H9 (cell line): ENCODE measurements around the gene OMA1. TPM values are rescaled to one million over a fixed set of nuclear protein-coding genes. Genes with fewer than 3 reads are reported as not detected.

Experiments
- DNase-seq: peaks from one replicate; pipeline ENCODE4 v3.0.0-alpha.2; 2017
- H2AFZ ChIP-seq: one replicate; pipeline ENCODE4 v1.6.1; 2013; ENCODE audit warnings: mild to moderate bottlenecking, low read length, control low read depth, moderate library complexity
- H2AK5ac ChIP-seq: 2 replicates; pipeline ENCODE4 v1.6.1; 2013; ENCODE audit warnings: low read length, control low read depth, mixed read lengths; ENCODE audit not compliant: insufficient read length
- H2BK120ac ChIP-seq: one replicate; pipeline ENCODE4 v1.6.1; 2013; ENCODE audit warnings: low read depth, mild to moderate bottlenecking, low read length, control low read depth, inconsistent platforms; ENCODE audit not compliant: poor library complexity, severe bottlenecking
- H2BK12ac ChIP-seq: 2 replicates; pipeline ENCODE4 v1.6.1; 2013; ENCODE audit warnings: low read length, control low read depth, mixed read lengths, low read depth; ENCODE audit not compliant: insufficient read length
- H2BK15ac ChIP-seq: 2 replicates; pipeline ENCODE4 v1.6.1; 2013; ENCODE audit warnings: low read depth, low read length, control low read depth
- H2BK20ac ChIP-seq: one replicate; pipeline ENCODE4 v1.6.1; 2013; ENCODE audit warnings: low read depth, mild to moderate bottlenecking, low read length, control low read depth, inconsistent platforms; ENCODE audit not compliant: poor library complexity, severe bottlenecking
- H2BK5ac ChIP-seq: 2 replicates; pipeline ENCODE4 v1.6.1; 2013; ENCODE audit warnings: low read length, control low read depth, mixed read lengths; ENCODE audit not compliant: insufficient read length
- H3K14ac ChIP-seq: 2 replicates; pipeline ENCODE4 v1.6.1; 2013; ENCODE audit warnings: low read length, control low read depth; ENCODE audit not compliant: insufficient read depth
- H3K18ac ChIP-seq: 2 replicates; pipeline ENCODE4 v1.6.1; 2013; ENCODE audit warnings: low read depth, mild to moderate bottlenecking, mixed read lengths, low read length, control low read depth; ENCODE audit not compliant: insufficient read length
- H3K23ac ChIP-seq: 2 replicates; pipeline ENCODE4 v1.6.1; 2013; ENCODE audit warnings: low read length, control low read depth, mixed read lengths, low read depth; ENCODE audit not compliant: insufficient read length
- H3K23me2 ChIP-seq: 2 replicates; pipeline ENCODE4 v1.6.1; 2013; ENCODE audit warnings: low read depth, mild to moderate bottlenecking, mixed read lengths, low read length, control low read depth; ENCODE audit not compliant: insufficient read length, poor library complexity, severe bottlenecking
- H3K27ac ChIP-seq: 2 replicates; pipeline ENCODE4 v1.5.1; 2013; ENCODE audit warnings: low read length, control low read depth, mixed read lengths, low read depth; ENCODE audit not compliant: insufficient read length
- H3K27me3 ChIP-seq: 2 replicates; pipeline ENCODE4 v1.6.1; 2013; ENCODE audit warnings: low read length, control low read depth, inconsistent platforms; ENCODE audit not compliant: insufficient read depth
- H3K4ac ChIP-seq: 2 replicates; pipeline ENCODE4 v1.6.1; 2013; ENCODE audit warnings: low read depth, mild to moderate bottlenecking, control low read depth, inconsistent platforms, low read length, moderate library complexity
- H3K4me1 ChIP-seq: 2 replicates; pipeline ENCODE4 v1.6.1; 2013; ENCODE audit warnings: low read length, control low read depth, inconsistent platforms; ENCODE audit not compliant: insufficient read depth
- H3K4me2 ChIP-seq: 2 replicates; pipeline ENCODE4 v1.6.1; 2013; ENCODE audit warnings: low read length, control low read depth, mixed read lengths; ENCODE audit not compliant: insufficient read length, insufficient read depth
- H3K56ac ChIP-seq: 2 replicates; pipeline ENCODE4 v1.6.1; 2013; ENCODE audit warnings: low read depth, mild to moderate bottlenecking, mixed read lengths, low read length, control low read depth; ENCODE audit not compliant: insufficient read length
- H3K79me1 ChIP-seq: 2 replicates; pipeline ENCODE4 v1.6.1; 2013; ENCODE audit warnings: low read depth, mild to moderate bottlenecking, moderate library complexity, low read length, control low read depth, inconsistent platforms; ENCODE audit not compliant: insufficient read depth, poor library complexity, severe bottlenecking
- H3K79me2 ChIP-seq: 2 replicates; pipeline ENCODE4 v1.6.1; 2013; ENCODE audit warnings: low read length, control low read depth, inconsistent platforms; ENCODE audit not compliant: insufficient read depth
- H3K9ac ChIP-seq: 2 replicates; pipeline ENCODE4 v1.6.1; 2013; ENCODE audit warnings: low read length, control low read depth, mixed read lengths; ENCODE audit not compliant: insufficient read length; ENCODE audit errors: extremely low read depth
- H3K9me3 ChIP-seq: one replicate; pipeline ENCODE4 v1.6.1; 2013; ENCODE audit warnings: low read depth, low read length, inconsistent platforms; ENCODE audit not compliant: control insufficient read depth
- H3T11ph ChIP-seq: one replicate; pipeline ENCODE4 v1.6.1; 2013; ENCODE audit warnings: mild to moderate bottlenecking, low read length, control low read depth, inconsistent platforms
- H4K20me1 ChIP-seq: one replicate; pipeline ENCODE4 v1.6.1; 2013; ENCODE audit not compliant: control insufficient read depth, insufficient read length, insufficient read depth
- H4K5ac ChIP-seq: 2 replicates; pipeline ENCODE4 v1.6.1; 2013; ENCODE audit warnings: low read depth, mild to moderate bottlenecking, mixed read lengths, low read length, control low read depth; ENCODE audit not compliant: insufficient read length
- H4K8ac ChIP-seq: replicated peaks from 2 replicates; pipeline ENCODE4 v1.6.1; 2013; ENCODE audit warnings: low read length, control low read depth, mixed read lengths, low read depth; ENCODE audit not compliant: insufficient read length
- H4K91ac ChIP-seq: 2 replicates; pipeline ENCODE4 v1.6.1; 2013; ENCODE audit warnings: low read depth, mild to moderate bottlenecking, moderate library complexity, mixed read lengths, low read length, control low read depth; ENCODE audit not compliant: insufficient read length
- H3K27ac Mint-ChIP-seq, 3 experiments: 2 replicates in 2 of 3; 3 replicates in 1 of 3; pipeline ENCODE4 v1.8.0; 2020 to 2021; ENCODE audit warnings: mixed read lengths in 3 of 3, mild to moderate bottlenecking in 1 of 3, moderate library complexity in 1 of 3
- H3K27me3 Mint-ChIP-seq: 2 replicates; pipeline ENCODE4 v1.8.0; 2021; ENCODE audit warnings: low read depth, mild to moderate bottlenecking, moderate library complexity, mixed read lengths
- H3K36me3 Mint-ChIP-seq, 3 experiments: 2 replicates in 2 of 3; 3 replicates in 1 of 3; pipeline ENCODE4 v1.8.0; 2020 to 2021; ENCODE audit warnings: low read depth in 3 of 3, mixed read lengths in 3 of 3; ENCODE audit not compliant: insufficient read depth in 1 of 3
- H3K4me1 Mint-ChIP-seq, 2 experiments: 2 replicates each; pipeline ENCODE4 v1.8.0; 2020; ENCODE audit warnings: mixed read lengths in 2 of 2
- H3K4me3 Mint-ChIP-seq, 2 experiments: 2 replicates in 1 of 2; 3 replicates in 1 of 2; pipeline ENCODE4 v1.8.0; 2020 to 2021; ENCODE audit warnings: mild to moderate bottlenecking in 2 of 2, mixed read lengths in 2 of 2, moderate library complexity in 1 of 2
- H3K9me3 Mint-ChIP-seq, 2 experiments: 2 replicates in 1 of 2; 3 replicates in 1 of 2; pipeline ENCODE4 v1.8.0; 2020; ENCODE audit warnings: mild to moderate bottlenecking in 2 of 2, mixed read lengths in 2 of 2, moderate library complexity in 1 of 2
- WGBS: extraction: QIAGEN DNeasy Blood & Tissue Kit; methylation state at CpG from one replicate; pipeline ENCODE4 v1.1.7; 2013; ENCODE audit warnings: missing lambda C conversion rate, low lambda C conversion rate, mixed read lengths; ENCODE audit not compliant: insufficient read length; ENCODE audit errors: extremely low coverage; 5-methylcytosine and 5-hydroxymethylcytosine counted together
- total RNA-seq: library from RNA; stranded (reverse); gene quantifications from 2 replicates; pipeline ENCODE4 v1.2.1, GENCODE V29; 2021
- TF ChIP-seq, protein P1 (sequence below): fragments of 200-600 bp; sonication (generic); conservative IDR thresholded peaks from 3 replicates; pipeline ENCODE4 v1.8.0; 2021; ENCODE audit warnings: antibody characterized with exemption, mild to moderate bottlenecking

The OMA1 gene
- total RNA-seq, 1 experiment from 2014 or later: 12.9 TPM

DNA sequence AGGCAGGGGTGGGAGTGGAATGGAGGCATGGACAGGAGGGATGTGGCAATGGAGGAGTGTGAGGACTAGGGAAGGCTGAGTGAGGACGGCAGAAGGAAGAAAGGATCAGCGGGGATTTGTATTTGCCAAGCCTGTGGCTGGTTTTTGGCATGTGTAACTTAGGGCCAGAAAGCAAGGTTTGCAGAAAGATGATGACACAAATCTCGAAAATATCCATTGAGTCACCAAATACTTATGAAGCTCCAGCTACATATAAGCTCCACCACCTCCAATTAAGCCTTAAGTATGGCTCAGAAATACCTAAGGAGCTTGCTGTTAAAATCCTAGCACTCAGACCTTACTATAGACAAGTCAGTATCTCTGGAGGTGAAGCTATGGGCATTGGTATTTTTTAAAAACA, 90.1 kb downstream of the OMA1 start:
- Histone ChIP-seq H2BK15ac (no peak overlapping the region), H3K79me2 (no peaks in the 10 kb centered on the region), H2BK120ac (no peak overlapping the region), H2AFZ (no peak overlapping the region), H3K14ac (no peak overlapping the region), H4K20me1 (no peaks in the 10 kb centered on the region), H3K18ac (no peak overlapping the region), H4K8ac (no peak overlapping the region), H3K23me2 (no peaks in the 10 kb centered on the region), H4K5ac (no peak overlapping the region), H2AK5ac (no peak overlapping the region), H3K79me1 (no peaks in the 10 kb centered on the region), H3K9me3 (no peaks in the 10 kb centered on the region), H2BK5ac (no peak overlapping the region), H3K4me1 (no peaks in the 10 kb centered on the region), H2BK12ac (no peak overlapping the region), H4K91ac (no peak overlapping the region), H3K4ac (no peak overlapping the region), H3K56ac (no peak overlapping the region), H3K27ac (no peak overlapping the region), H3K9ac (no peak overlapping the region), H3T11ph (no peak overlapping the region), H3K23ac (no peak overlapping the region), H3K27me3 (no peaks in the 10 kb centered on the region), H3K4me2 (no peak overlapping the region), H2BK20ac (no peak overlapping the region)
- H3K27me3 Mint-ChIP-seq: no peaks in the 10 kb centered on the region
- DNase-seq: no peak
- no peak overlapping the region for H3K27ac Mint-ChIP-seq
- no peaks in the 10 kb centered on the region for H3K9me3 Mint-ChIP-seq
- no peaks in the 10 kb centered on the region for H3K36me3 Mint-ChIP-seq
- TF ChIP-seq, protein P1, sequence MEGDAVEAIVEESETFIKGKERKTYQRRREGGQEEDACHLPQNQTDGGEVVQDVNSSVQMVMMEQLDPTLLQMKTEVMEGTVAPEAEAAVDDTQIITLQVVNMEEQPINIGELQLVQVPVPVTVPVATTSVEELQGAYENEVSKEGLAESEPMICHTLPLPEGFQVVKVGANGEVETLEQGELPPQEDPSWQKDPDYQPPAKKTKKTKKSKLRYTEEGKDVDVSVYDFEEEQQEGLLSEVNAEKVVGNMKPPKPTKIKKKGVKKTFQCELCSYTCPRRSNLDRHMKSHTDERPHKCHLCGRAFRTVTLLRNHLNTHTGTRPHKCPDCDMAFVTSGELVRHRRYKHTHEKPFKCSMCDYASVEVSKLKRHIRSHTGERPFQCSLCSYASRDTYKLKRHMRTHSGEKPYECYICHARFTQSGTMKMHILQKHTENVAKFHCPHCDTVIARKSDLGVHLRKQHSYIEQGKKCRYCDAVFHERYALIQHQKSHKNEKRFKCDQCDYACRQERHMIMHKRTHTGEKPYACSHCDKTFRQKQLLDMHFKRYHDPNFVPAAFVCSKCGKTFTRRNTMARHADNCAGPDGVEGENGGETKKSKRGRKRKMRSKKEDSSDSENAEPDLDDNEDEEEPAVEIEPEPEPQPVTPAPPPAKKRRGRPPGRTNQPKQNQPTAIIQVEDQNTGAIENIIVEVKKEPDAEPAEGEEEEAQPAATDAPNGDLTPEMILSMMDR: no peak
- no CpG with 5 or more reads among the region's 3 CpGs for WGBS
- H3K4me1 Mint-ChIP-seq: peaks cover 14 to 15% of the 10 kb centered on the region in 2 experiments
- no peak overlapping the region for H3K4me3 Mint-ChIP-seq
